Measurements from ENCODE around the gene RTN4RL2. TPM values are rescaled to one million over a fixed set of nuclear protein-coding genes. Genes with fewer than 3 reads are reported as not detected.

RTN4RL2 gene
- total RNA-seq, 1 donor from 2014 or later, result not detected

DNA sequence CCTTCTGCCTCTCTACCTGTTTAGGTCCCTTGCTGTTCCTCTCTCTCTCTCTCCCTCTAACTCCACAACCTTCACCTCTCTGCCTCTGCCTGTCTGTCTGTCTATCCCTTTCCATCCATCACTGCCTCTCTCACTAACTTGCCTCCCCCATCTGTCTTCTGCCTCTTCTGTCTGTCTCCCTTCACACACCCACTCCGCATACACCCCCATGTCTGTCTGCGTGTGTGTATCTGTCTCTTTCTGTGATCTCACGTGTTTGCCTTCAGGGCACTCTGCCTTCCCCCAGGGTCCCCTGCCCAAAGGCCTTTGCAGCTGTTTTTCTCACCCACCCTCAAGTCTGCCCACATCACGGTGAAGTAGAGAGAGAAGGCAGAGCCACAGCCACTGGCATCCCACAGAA lies 7.9 kb downstream of the RTN4RL2 start:
- FAIRE-seq, result no peak
- Histone ChIP-seq H3K4me3 (ENCODE audit: low read depth, low read length) (no peak overlapping the region), H3K36me3 (ENCODE audit: control insufficient read depth, insufficient read depth, low read length) (no peaks in the 10 kb centered on the region), H3K27me3 (ENCODE audit: control insufficient read depth, insufficient read depth, low read length) (peaks cover 1% of the 10 kb centered on the region)
- TF ChIP-seq CTCF (IDR thresholded peaks at IDR 0.05; ENCODE audit: insufficient read depth, low read length, severe bottlenecking), result no peak
- DNase-seq (ENCODE audit: low read depth), result no peak

DNA sequence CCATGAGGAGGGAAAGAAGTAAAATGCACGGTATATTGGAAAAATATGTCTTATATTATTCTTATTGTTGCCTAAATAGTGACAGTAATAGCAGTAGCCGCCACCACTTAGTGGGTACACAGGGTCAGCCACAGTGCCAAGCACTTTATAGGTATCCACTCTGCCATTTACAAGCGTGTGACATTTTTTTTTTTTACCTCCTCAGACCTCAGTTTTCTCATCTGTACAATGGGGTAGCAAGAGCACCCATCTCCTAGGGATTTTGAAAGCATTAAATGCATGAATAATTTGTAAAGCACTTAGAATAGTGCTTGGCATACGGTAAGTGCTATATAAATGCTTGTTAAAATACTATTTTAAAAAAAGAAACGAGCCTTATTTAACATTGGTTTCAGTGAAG lies 8.9 kb downstream of the RTN4RL2 start:
- no peak overlapping the region for H3K4me3 ChIP-seq (ENCODE audit: low read depth, low read length)
- no peaks in the 10 kb centered on the region for H3K36me3 ChIP-seq (ENCODE audit: control insufficient read depth, insufficient read depth, low read length)
- TF ChIP-seq CTCF (IDR thresholded peaks at IDR 0.05; ENCODE audit: insufficient read depth, low read length, severe bottlenecking), result no peak
- FAIRE-seq (no peak), DNase-seq (ENCODE audit: low read depth) (no peak)
- peaks cover 1% of the 10 kb centered on the region for H3K27me3 ChIP-seq (ENCODE audit: control insufficient read depth, insufficient read depth, low read length)

- no peaks in the 10 kb centered on the region for H3K36me3 ChIP-seq (ENCODE audit: control insufficient read depth, insufficient read depth, low read length)
- TF ChIP-seq CTCF (IDR thresholded peaks at IDR 0.05; ENCODE audit: insufficient read depth, low read length, severe bottlenecking), result no peak
- FAIRE-seq, result no peak
- H3K4me3 ChIP-seq (ENCODE audit: low read depth, low read length), result no peak overlapping the region
- peaks cover 8% of the 10 kb centered on the region for H3K27me3 ChIP-seq (ENCODE audit: control insufficient read depth, insufficient read depth, low read length)
- DNase-seq (ENCODE audit: low read depth), result no peak
Measured at GRCh38 chr11:57471496-57471895, 11.2 kb downstream of the RTN4RL2 start.

- FAIRE-seq (no peak), DNase-seq (ENCODE audit: low read depth) (no peak)
- no peak overlapping the region for H3K4me3 ChIP-seq (ENCODE audit: low read depth, low read length)
- peaks cover 8% of the 10 kb centered on the region for H3K27me3 ChIP-seq (ENCODE audit: control insufficient read depth, insufficient read depth, low read length)
- no peak for TF ChIP-seq CTCF (IDR thresholded peaks at IDR 0.05; ENCODE audit: insufficient read depth, low read length, severe bottlenecking)
- H3K36me3 ChIP-seq (ENCODE audit: control insufficient read depth, insufficient read depth, low read length), result no peaks in the 10 kb centered on the region
Measured at GRCh38 chr11:57473285-57473841, 13.0 kb downstream of the RTN4RL2 start.

GRCh38 chr11:57474017-57474802 lies 13.9 kb downstream of the RTN4RL2 start:
- DNase-seq (ENCODE audit: low read depth), result no peak
- no peak for FAIRE-seq
- Histone ChIP-seq H3K4me3 (ENCODE audit: low read depth, low read length) (no peak overlapping the region), H3K36me3 (ENCODE audit: control insufficient read depth, insufficient read depth, low read length) (no peaks in the 10 kb centered on the region), H3K27me3 (ENCODE audit: control insufficient read depth, insufficient read depth, low read length) (peaks cover 8% of the 10 kb centered on the region)
- no peak for TF ChIP-seq CTCF (IDR thresholded peaks at IDR 0.05; ENCODE audit: insufficient read depth, low read length, severe bottlenecking)

- no peak for TF ChIP-seq CTCF (IDR thresholded peaks at IDR 0.05; ENCODE audit: insufficient read depth, low read length, severe bottlenecking)
- Histone ChIP-seq H3K27me3 (ENCODE audit: control insufficient read depth, insufficient read depth, low read length) (peaks cover 10% of the 10 kb centered on the region), H3K4me3 (ENCODE audit: low read depth, low read length) (no peak overlapping the region), H3K36me3 (ENCODE audit: control insufficient read depth, insufficient read depth, low read length) (no peaks in the 10 kb centered on the region)
- FAIRE-seq (no peak), DNase-seq (ENCODE audit: low read depth) (no peak)
Measured at GRCh38 chr11:57474803-57475115, 14.4 kb downstream of the RTN4RL2 start.

All from bronchial epithelial cell (primary cell).